Measurements from ENCODE around the gene IFT88. TPM values are rescaled to one million over a fixed set of nuclear protein-coding genes. Genes with fewer than 3 reads are reported as not detected.

Gene IFT88
- total RNA-seq, 1 donor from 2014 or later, result 4.9 TPM

- intact Hi-C loops (cut with DNase I), result no loop called here
- peaks cover 0 to 6% of the 10 kb centered on the region in 2 donors for H3K4me1 ChIP-seq
- TF ChIP-seq, protein P1, sequence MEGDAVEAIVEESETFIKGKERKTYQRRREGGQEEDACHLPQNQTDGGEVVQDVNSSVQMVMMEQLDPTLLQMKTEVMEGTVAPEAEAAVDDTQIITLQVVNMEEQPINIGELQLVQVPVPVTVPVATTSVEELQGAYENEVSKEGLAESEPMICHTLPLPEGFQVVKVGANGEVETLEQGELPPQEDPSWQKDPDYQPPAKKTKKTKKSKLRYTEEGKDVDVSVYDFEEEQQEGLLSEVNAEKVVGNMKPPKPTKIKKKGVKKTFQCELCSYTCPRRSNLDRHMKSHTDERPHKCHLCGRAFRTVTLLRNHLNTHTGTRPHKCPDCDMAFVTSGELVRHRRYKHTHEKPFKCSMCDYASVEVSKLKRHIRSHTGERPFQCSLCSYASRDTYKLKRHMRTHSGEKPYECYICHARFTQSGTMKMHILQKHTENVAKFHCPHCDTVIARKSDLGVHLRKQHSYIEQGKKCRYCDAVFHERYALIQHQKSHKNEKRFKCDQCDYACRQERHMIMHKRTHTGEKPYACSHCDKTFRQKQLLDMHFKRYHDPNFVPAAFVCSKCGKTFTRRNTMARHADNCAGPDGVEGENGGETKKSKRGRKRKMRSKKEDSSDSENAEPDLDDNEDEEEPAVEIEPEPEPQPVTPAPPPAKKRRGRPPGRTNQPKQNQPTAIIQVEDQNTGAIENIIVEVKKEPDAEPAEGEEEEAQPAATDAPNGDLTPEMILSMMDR (IDR thresholded peaks at IDR 0.05), result no peak
These were observed 3.6 kb downstream of the IFT88 start for GRCh38 chr13:20570517-20570916.

DNA sequence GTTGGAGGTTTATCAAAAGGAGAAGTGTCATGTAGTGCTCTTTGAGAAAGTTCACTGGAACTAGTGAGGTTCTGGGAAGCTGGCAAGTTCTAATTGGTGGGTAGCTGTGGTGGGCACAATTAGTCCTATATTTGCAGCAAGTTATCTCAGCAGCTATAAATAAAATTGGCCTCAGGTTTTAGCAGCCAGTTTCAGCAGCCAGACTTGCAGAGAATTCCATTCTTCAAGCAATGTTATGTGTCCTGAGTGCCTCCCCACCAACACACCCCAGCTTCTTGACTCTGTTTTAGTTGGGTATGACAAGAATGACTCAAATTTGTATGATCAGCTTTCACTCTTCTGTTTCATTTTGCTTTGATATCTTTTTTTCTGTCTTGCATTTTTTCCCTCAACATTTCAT lies 4.7 kb downstream of the IFT88 start:
- intact Hi-C loops (cut with DNase I), result no loop called here
- no peaks in the 10 kb centered on the region for H3K27me3 ChIP-seq
- H3K4me1 ChIP-seq, result peaks cover 0 to 6% of the 10 kb centered on the region in 2 donors
- H3K27ac ChIP-seq, result no peak overlapping the region
- TF ChIP-seq, protein P1 (IDR thresholded peaks at IDR 0.05), result no peak
- no peaks in the 10 kb centered on the region for H3K9me3 ChIP-seq
- H3K36me3 ChIP-seq, result peaks cover 0 to 15% of the 10 kb centered on the region in 2 donors
- DNase-seq (ENCODE audit: low spot score in 2 of 2), result no peak
- H3K4me3 ChIP-seq, result no peak overlapping the region

More at GRCh38 chr13:20570517-20570916, 3.6 kb downstream of the IFT88 start:
- H3K27ac ChIP-seq, result no peak overlapping the region
- no peak overlapping the region for H3K4me3 ChIP-seq
- no peaks in the 10 kb centered on the region for H3K9me3 ChIP-seq
- no peak for DNase-seq (ENCODE audit: low spot score in 2 of 2)
- H3K36me3 ChIP-seq, result peaks cover 0 to 5% of the 10 kb centered on the region in 2 donors
- no peaks in the 10 kb centered on the region for H3K27me3 ChIP-seq

- no peak for DNase-seq (ENCODE audit: low spot score in 2 of 2)
- Histone ChIP-seq H3K9me3 (peaks cover 0 to 10% of the 10 kb centered on the region in 2 donors), H3K36me3 (peaks cover 0 to 16% of the 10 kb centered on the region in 2 donors), H3K4me1 (peaks cover 0 to 2% of the 10 kb centered on the region in 2 donors), H3K4me3 (no peak overlapping the region), H3K27me3 (no peaks in the 10 kb centered on the region), H3K27ac (no peak overlapping the region)
- TF ChIP-seq, protein P1 (IDR thresholded peaks at IDR 0.05), result no peak
- intact Hi-C loops (cut with DNase I), result no loop called here
These were observed 6.2 kb downstream of the IFT88 start for GRCh38 chr13:20573186-20573585.

- no peak overlapping the region for H3K4me3 ChIP-seq
- TF ChIP-seq, protein P1 (IDR thresholded peaks at IDR 0.05), result no peak
- DNase-seq (ENCODE audit: low spot score in 2 of 2), result no peak
- peaks cover 0 to 10% of the 10 kb centered on the region in 2 donors for H3K9me3 ChIP-seq
- no peaks in the 10 kb centered on the region for H3K27me3 ChIP-seq
- H3K36me3 ChIP-seq, result peaks cover 2 to 20% of the 10 kb centered on the region in 2 donors
- H3K4me1 ChIP-seq, result no peaks in the 10 kb centered on the region
- intact Hi-C loops (cut with DNase I), result no loop called here
- no peak overlapping the region for H3K27ac ChIP-seq
These were observed 6.7 kb downstream of the IFT88 start for GRCh38 chr13:20573636-20574035.

- Histone ChIP-seq H3K9me3 (peaks cover 6 to 10% of the 10 kb centered on the region in 2 donors), H3K36me3 (peaks cover 10 to 33% of the 10 kb centered on the region in 2 donors), H3K27ac (no peak overlapping the region), H3K27me3 (no peaks in the 10 kb centered on the region), H3K4me1 (no peaks in the 10 kb centered on the region), H3K4me3 (no peak overlapping the region)
- TF ChIP-seq, protein P1 (IDR thresholded peaks at IDR 0.05), result no peak
- DNase-seq (ENCODE audit: low spot score in 2 of 2), result no peak
- intact Hi-C loops (cut with DNase I), result no loop called here
These were observed 12.2 kb downstream of the IFT88 start for GRCh38 chr13:20579191-20579590.

- no peaks in the 10 kb centered on the region for H3K27me3 ChIP-seq
- H3K9me3 ChIP-seq, result peaks cover 6 to 10% of the 10 kb centered on the region in 2 donors
- TF ChIP-seq, protein P1 (IDR thresholded peaks at IDR 0.05), result no peak
- H3K36me3 ChIP-seq, result peaks cover 16 to 39% of the 10 kb centered on the region in 2 donors
- H3K4me3 ChIP-seq, result no peak overlapping the region
- intact Hi-C loops (cut with DNase I), result no loop called here
- no peak for DNase-seq (ENCODE audit: low spot score in 2 of 2)
- H3K4me1 ChIP-seq, result no peaks in the 10 kb centered on the region
- no peak overlapping the region for H3K27ac ChIP-seq
These were observed 13.3 kb downstream of the IFT88 start for GRCh38 chr13:20580257-20580656.
